Transverse colon (tissue), 4 donors: ENCODE measurements around the gene GDI1. TPM values are rescaled to one million over a fixed set of nuclear protein-coding genes. Genes with fewer than 3 reads are reported as not detected.
A peak's percentile ranks its signal among the peaks of the same experiment; 100 is the strongest.
"Not testable (repeated sequence)": the region's sequence is repeated elsewhere in the genome, so short reads cannot be mapped to it uniquely, and the experiment has no call there.

Experiments
- DNase-seq: peaks from one replicate; pipeline ENCODE4 v3.0.0-alpha.2; 2019
- H3K27ac ChIP-seq, 4 donors: fragments of 200-600 bp; sonication (generic); 2 replicates each; pipeline ENCODE4 v1.5.1; 2016 to 2018; ENCODE audit warnings: inconsistent platforms in 4 of 4
- H3K27me3 ChIP-seq: fragments of 200-600 bp; sonication (generic); 2 replicates; pipeline ENCODE4 v1.5.1; 2017; ENCODE audit warnings: inconsistent platforms
- H3K36me3 ChIP-seq, 4 donors: fragments of 200-600 bp; sonication (generic); 2 replicates each; pipeline ENCODE4 v1.5.1; 2017 to 2019; ENCODE audit warnings: inconsistent platforms in 4 of 4
- H3K4me1 ChIP-seq, 4 donors: fragments of 200-600 bp; sonication (generic); 2 replicates each; pipeline ENCODE4 v1.5.1; 2017 to 2020; ENCODE audit warnings: inconsistent platforms in 4 of 4
- H3K4me3 ChIP-seq, 4 donors: fragments of 200-600 bp; sonication (generic); 1 replicate in 1 of 4; 2 replicates in 3 of 4; pipeline versions ENCODE4 v1.5.1 to v1.6.1; 2017 to 2019; ENCODE audit warnings: inconsistent platforms in 4 of 4
- H3K9me3 ChIP-seq, 2 donors: fragments of 200-600 bp; sonication (generic); 2 replicates each; pipeline ENCODE4 v1.5.1; 2017 to 2019; ENCODE audit warnings: inconsistent platforms in 2 of 2
- CTCF ChIP-seq, 5 experiments: fragments of 200-600 bp in 3 of 5; fragments of 450-650 bp in 2 of 5; sonication (generic) in 3 of 5; IDR thresholded peaks; 1 replicate in 2 of 5; 2 replicates in 3 of 5; pipeline ENCODE4 v1.5.1; 2016 to 2017; ENCODE audit warnings: antibody characterized with exemption in 5 of 5, inconsistent platforms in 3 of 5, mild to moderate bottlenecking in 2 of 5, moderate library complexity in 1 of 5
- EP300 ChIP-seq: sonication (generic); formaldehyde crosslinking; IDR thresholded peaks from one replicate; pipeline ENCODE4 v1.6.1; 2017; ENCODE audit warnings: antibody characterized with exemption, low read depth
- POLR2A ChIP-seq: fragments of 450-650 bp; IDR thresholded peaks from one replicate; pipeline ENCODE4 v1.6.1; 2016; ENCODE audit warnings: antibody characterized with exemption, mild to moderate bottlenecking, moderate library complexity
- POLR2AphosphoS5 ChIP-seq, 3 donors: sonication (generic); formaldehyde crosslinking; IDR thresholded peaks; one replicate each; pipeline ENCODE4 v1.6.1; 2016; ENCODE audit warnings: antibody characterized with exemption in 3 of 3
- WGBS, 2 donors: methylation state at CpG; one replicate each; pipeline ENCODE4 v1.1.5; 2018; ENCODE audit warnings: low coverage in 1 of 2; 5-methylcytosine and 5-hydroxymethylcytosine counted together
- in situ Hi-C, 4 donors: fragments of 200-750 bp; cut with MboI; loops; one replicate each; pipeline versions ENCODE4 v1.15.0 to v1.15.1; 2017; ENCODE audit warnings: low sequenced_read_pairs in 3 of 4, low pct_ligation_motif_present in 1 of 4, low pct_unique_long_range_greater_than_20kb in 1 of 4
- intact Hi-C: fragments of 100-400 bp; cut with DNase I; formaldehyde crosslinking; loops from one replicate; pipeline ENCODE4 v1.15.1; 2023; ENCODE audit warnings: low total_unique reads
- total RNA-seq, 4 donors: library from RNA; depleted of rRNA; stranded (reverse); fragments of >200 nt; gene quantifications; one replicate each; pipeline ENCODE4 v1.1.0, GENCODE V29; 2016

GDI1 gene
- total RNA-seq, 4 donors from 2014 or later, result 86.6 to 173 (median 119) TPM

- TF ChIP-seq EP300, result no peak
- TF ChIP-seq POLR2AphosphoS5 (IDR thresholded peaks at IDR 0.05), result no peak
- TF ChIP-seq POLR2A, result no peak
- no peak for TF ChIP-seq CTCF (IDR thresholded peaks at IDR 0.05)
- peak overlapping the region; percentile 97 to 99 (median 98) for H3K27ac ChIP-seq
- 0 to 65% methylated on average over 1 to 14 of the region's 14 CpGs for WGBS, 2 donors
These were observed 37.2 kb upstream of the GDI1 start for GRCh38 chrX:154399527-154400368.

GRCh38 chrX:154400369-154400817 lies 36.6 kb upstream of the GDI1 start:
- WGBS, 2 donors, result 77% methylated on average over 6 of the region's 6 CpGs; no CpG with 5 or more reads in 1 of the 2 donors
- in situ Hi-C loops, result loop anchor here in 3 of 4 donors (25.0 kb wide), 1 partner anchor 137 kb away; the partner anchor contains the start of genes G6PD (in 3 of the 3) and IKBKG (in 3 of the 3)
- H3K27me3 ChIP-seq, H3K9me3 ChIP-seq, DNase-seq, intact Hi-C loops: not testable (repeated sequence)
- H3K36me3 ChIP-seq, result peaks cover 0 to 10% (median 0%) of the 10 kb centered on the region in 4 donors
- H3K4me1 ChIP-seq, result peaks cover 0 to 20% (median 8%) of the 10 kb centered on the region in 4 donors
- peak overlapping the region in 1 of 4 donors; percentile 84 for H3K4me3 ChIP-seq
- H3K27ac ChIP-seq, result peak overlapping the region; percentile 97 to 99 (median 98)

More at GRCh38 chrX:154399527-154400368, 37.2 kb upstream of the GDI1 start:
- no peaks in the 10 kb centered on the region for H3K9me3 ChIP-seq
- peaks cover 0 to 10% (median 0%) of the 10 kb centered on the region in 4 donors for H3K36me3 ChIP-seq
- H3K27me3 ChIP-seq, result no peaks in the 10 kb centered on the region
- peaks cover 0 to 20% (median 8%) of the 10 kb centered on the region in 4 donors for H3K4me1 ChIP-seq
- no peak for DNase-seq
- H3K4me3 ChIP-seq, result peak overlapping the region; percentile 60 to 84 (median 67)
- in situ Hi-C loops (loop anchor here in 3 of 4 donors (25.0 kb wide), 1 partner anchor 138 kb away; the partner anchor contains the start of genes G6PD (in 3 of the 3) and IKBKG (in 3 of the 3)), intact Hi-C loops (loop anchor here (5.0 kb wide), 1 partner anchor 47 kb away; no protein-coding TSS in a partner anchor)

GRCh38 chrX:154401045-154401799 lies 35.7 kb upstream of the GDI1 start:
- WGBS, 2 donors, result 46% methylated on average over 6 of the region's 6 CpGs; no CpG with 5 or more reads in 1 of the 2 donors
- H3K4me3 ChIP-seq, result no peak overlapping the region
- H3K4me1 ChIP-seq, result peaks cover 0 to 20% (median 8%) of the 10 kb centered on the region in 4 donors
- TF ChIP-seq POLR2A (no peak), POLR2AphosphoS5 (IDR thresholded peaks at IDR 0.05) (peak in 1 of 3 donors; percentile 30)
- H3K27ac ChIP-seq, result peak overlapping the region in 1 of 4 donors; percentile 97
- no peaks in the 10 kb centered on the region for H3K9me3 ChIP-seq
- H3K27me3 ChIP-seq, result no peaks in the 10 kb centered on the region
- H3K36me3 ChIP-seq, result peaks cover 0 to 10% (median 0%) of the 10 kb centered on the region in 4 donors
- intact Hi-C loops (no loop called here), in situ Hi-C loops (loop anchor here in 3 of 4 donors (25.0 kb wide), 1 partner anchor 136 kb away; the partner anchor contains the start of genes G6PD (in 3 of the 3) and IKBKG (in 3 of the 3))
- no peak for DNase-seq

GRCh38 chrX:154401918-154402621 lies 34.9 kb upstream of the GDI1 start:
- Histone ChIP-seq H3K9me3 (no peaks in the 10 kb centered on the region), H3K27me3 (no peaks in the 10 kb centered on the region), H3K4me3 (no peak overlapping the region), H3K36me3 (peaks cover 0 to 10% (median 0%) of the 10 kb centered on the region in 4 donors), H3K4me1 (peaks cover 0 to 16% (median 8%) of the 10 kb centered on the region in 4 donors), H3K27ac (peak overlapping the region in 1 of 4 donors; percentile 97)
- TF ChIP-seq POLR2A (no peak), CTCF (IDR thresholded peaks at IDR 0.05) (no peak), POLR2AphosphoS5 (IDR thresholded peaks at IDR 0.05) (no peak), EP300 (no peak)
- in situ Hi-C loops (loop anchor here in 3 of 4 donors (25.0 kb wide), 1 partner anchor 135 kb away; the partner anchor contains the start of genes G6PD (in 3 of the 3) and IKBKG (in 3 of the 3)), intact Hi-C loops (no loop called here)
- no peak for DNase-seq
- WGBS, 2 donors, result 74% methylated on average over 6 of the region's 6 CpGs; no CpG with 5 or more reads in 1 of the 2 donors
